Fibroblast of the aortic adventitia (primary cell): Measurements from ENCODE around the gene GOLGA6L9. TPM values are rescaled to one million over a fixed set of nuclear protein-coding genes. Genes with fewer than 3 reads are reported as not detected.
"Not testable (repeated sequence)": the region's sequence is repeated elsewhere in the genome, so short reads cannot be mapped to it uniquely, and the experiment has no call there.

Experiments used
- DNase-seq: peaks from one replicate; pipeline ENCODE4 v3.0.0-alpha.2; 2010; ENCODE audit warnings: low read depth
- H3K4me3 ChIP-seq: 2 replicates; pipeline ENCODE4 v1.5.1; 2011; ENCODE audit warnings: low read depth, mild to moderate bottlenecking, control low read depth, low read length, moderate library complexity
- CTCF ChIP-seq: IDR thresholded peaks from 2 replicates; pipeline ENCODE4 v1.5.1; 2011; ENCODE audit warnings: mild to moderate bottlenecking, low read length, control low read depth, inconsistent platforms; ENCODE audit not compliant: insufficient read depth
- total RNA-seq: library from RNA; depleted of rRNA; stranded (reverse); fragments of >200 nt; gene quantifications from 2 replicates; pipeline ENCODE4 v1.2.3, GENCODE V29; 2012; ENCODE audit warnings: low replicate concordance

Gene GOLGA6L9
- total RNA-seq = 1.2 and 6.3 TPM in 2 replicates

- DNase-seq, H3K4me3 ChIP-seq: not testable (repeated sequence)
Measured at GRCh38 chr15:82429693-82430092, at the start of gene GOLGA6L9. TSS of gene GOLGA6L9 (plus strand) at chr15:82429816. CDS start at chr15:82430080, 264 bp downstream.

GRCh38 chr15:82381330-82381955, 48.2 kb upstream of the GOLGA6L9 start:
- not testable (repeated sequence) for DNase-seq, H3K4me3 ChIP-seq

- H3K4me3 ChIP-seq = not testable (repeated sequence)
Measured at GRCh38 chr15:82387209-82387608, 42.4 kb upstream of the GOLGA6L9 start.

GRCh38 chr15:82390152-82390551, 39.5 kb upstream of the GOLGA6L9 start:
- DNase-seq, H3K4me3 ChIP-seq: not testable (repeated sequence)

More at GRCh38 chr15:82387209-82387608, 42.4 kb upstream of the GOLGA6L9 start:
- DNase-seq = not testable (repeated sequence)

- DNase-seq, H3K4me3 ChIP-seq: not testable (repeated sequence)
Measured at GRCh38 chr15:82392077-82392476, 37.5 kb upstream of the GOLGA6L9 start.

GRCh38 chr15:82393671-82394070, 35.9 kb upstream of the GOLGA6L9 start:
- TF ChIP-seq CTCF = no peak
- DNase-seq = no peak

GRCh38 chr15:82395788-82396187, 33.8 kb upstream of the GOLGA6L9 start:
- H3K4me3 ChIP-seq, DNase-seq: not testable (repeated sequence)

More at GRCh38 chr15:82393671-82394070, 35.9 kb upstream of the GOLGA6L9 start:
- H3K4me3 ChIP-seq = no peak overlapping the region

GRCh38 chr15:82397817-82398216, 31.8 kb upstream of the GOLGA6L9 start:
- no peak for TF ChIP-seq CTCF
- DNase-seq = no peak
- H3K4me3 ChIP-seq = no peak overlapping the region

GRCh38 chr15:82398785-82399184, 30.8 kb upstream of the GOLGA6L9 start:
- no peak overlapping the region for H3K4me3 ChIP-seq
- DNase-seq = no peak
- no peak for TF ChIP-seq CTCF

GRCh38 chr15:82399366-82400103, 30.1 kb upstream of the GOLGA6L9 start:
- H3K4me3 ChIP-seq, DNase-seq: not testable (repeated sequence)

GRCh38 chr15:82401918-82402317, 27.7 kb upstream of the GOLGA6L9 start:
- not testable (repeated sequence) for DNase-seq, H3K4me3 ChIP-seq

GRCh38 chr15:82402341-82402740, 27.3 kb upstream of the GOLGA6L9 start:
- DNase-seq, H3K4me3 ChIP-seq: not testable (repeated sequence)

- not testable (repeated sequence) for H3K4me3 ChIP-seq, DNase-seq
Measured at GRCh38 chr15:82406211-82406610, 23.4 kb upstream of the GOLGA6L9 start.

- not testable (repeated sequence) for H3K4me3 ChIP-seq, DNase-seq
Measured at GRCh38 chr15:82410306-82410705, 19.3 kb upstream of the GOLGA6L9 start.

GRCh38 chr15:82411595-82411994, 18.0 kb upstream of the GOLGA6L9 start:
- not testable (repeated sequence) for DNase-seq, H3K4me3 ChIP-seq
